SK-N-SH treated with all-trans-retinoic acid at 6 μM for 48 hours (cell line): ENCODE results near the gene CPLANE2.

Source experiments
- POU6F1 ChIP-seq: fragments of 250-450 bp; sonication (Bioruptor Pico); IDR thresholded peaks from 2 replicates; pipeline ENCODE4 v1.8.0; 2021; ENCODE audit warnings: low read depth, mild to moderate bottlenecking, moderate library complexity, borderline replicate concordance
- PPARA ChIP-seq: fragments of 250-450 bp; sonication (Bioruptor Pico); IDR thresholded peaks from 2 replicates; pipeline ENCODE4 v1.5.0; 2020; ENCODE audit warnings: mild to moderate bottlenecking, borderline replicate concordance
- RARB ChIP-seq: fragments of 250-450 bp; sonication (Bioruptor Pico); IDR thresholded peaks from 2 replicates; pipeline ENCODE4 v1.8.0; 2021; ENCODE audit warnings: mild to moderate bottlenecking, moderate library complexity

- TF ChIP-seq RARB (no peak), POU6F1 (CRISPR knock-in tag) (no peak), PPARA (CRISPR knock-in tag) (no peak)
Measured at GRCh38 chr1:16181887-16182719, 54.9 kb downstream of the CPLANE2 start.
